Natural killer cell (primary cell): ENCODE results near the gene CLEC20A. TPM values are rescaled to one million over a fixed set of nuclear protein-coding genes. Genes with fewer than 3 reads are reported as not detected.

ENCODE experiments used
- ATAC-seq, 3 donors: fragments of 150-1000 bp in 2 of 3; fragments of 200-7000 bp in 1 of 3; cut with Tn5 transposase; 1 replicate in 1 of 3; 2 replicates in 2 of 3; pipeline ENCODE4 v1.10.0; 2021; ENCODE audit warnings: mild to moderate bottlenecking in 2 of 3, moderate library complexity in 2 of 3
- DNase-seq, 2 donors: peaks; one replicate each; pipeline versions ENCODE4 v3.0.0 to v3.0.0-alpha.2; 2013 to 2021; ENCODE audit warnings: mixed read lengths in 1 of 2
- H3K27ac ChIP-seq: one replicate; pipeline ENCODE4 v1.5.1; 2013; ENCODE audit warnings: mild to moderate bottlenecking, low read length
- H3K27me3 ChIP-seq: one replicate; pipeline ENCODE4 v1.6.1; 2013; ENCODE audit warnings: low read length; ENCODE audit not compliant: control insufficient read depth, insufficient read depth
- H3K36me3 ChIP-seq: one replicate; pipeline ENCODE4 v1.6.1; 2013; ENCODE audit warnings: low read length; ENCODE audit not compliant: control insufficient read depth, insufficient read depth
- H3K4me1 ChIP-seq: one replicate; pipeline ENCODE4 v1.6.1; 2013; ENCODE audit warnings: low read length; ENCODE audit not compliant: control insufficient read depth, insufficient read depth
- H3K4me3 ChIP-seq: one replicate; pipeline ENCODE4 v1.5.1; 2013; ENCODE audit warnings: low read length
- H3K9me3 ChIP-seq: one replicate; pipeline ENCODE4 v1.6.1; 2013; ENCODE audit warnings: low read length; ENCODE audit not compliant: control insufficient read depth, insufficient read depth
- H3K27ac Mint-ChIP-seq, 2 donors: one replicate each; pipeline ENCODE4 v1.8.0; 2022; ENCODE audit warnings: mild to moderate bottlenecking in 2 of 2, mixed read lengths in 2 of 2, moderate library complexity in 1 of 2
- H3K27me3 Mint-ChIP-seq, 2 donors: one replicate each; pipeline ENCODE4 v1.8.0; 2022; ENCODE audit warnings: low read depth in 2 of 2, mixed read lengths in 2 of 2
- H3K36me3 Mint-ChIP-seq: one replicate; pipeline ENCODE4 v1.8.0; 2022; ENCODE audit warnings: mixed read lengths
- H3K4me1 Mint-ChIP-seq, 2 donors: one replicate each; pipeline ENCODE4 v1.8.0; 2022; ENCODE audit warnings: mixed read lengths in 2 of 2
- H3K4me3 Mint-ChIP-seq: one replicate; pipeline ENCODE4 v1.8.0; 2022; ENCODE audit warnings: mild to moderate bottlenecking, moderate library complexity, mixed read lengths
- H3K9me3 Mint-ChIP-seq, 2 donors: one replicate each; pipeline ENCODE4 v1.8.0; 2022; ENCODE audit warnings: mixed read lengths in 2 of 2
- CTCF ChIP-seq: fragments of 200-600 bp; IDR thresholded peaks from one replicate; pipeline ENCODE4 v1.8.0; 2022; ENCODE audit warnings: antibody characterized with exemption
- WGBS: methylation state at CpG from one replicate; pipeline ENCODE4 v1.1.7; 2013; ENCODE audit warnings: missing lambda C conversion rate; ENCODE audit not compliant: insufficient coverage; 5-methylcytosine and 5-hydroxymethylcytosine counted together
- intact Hi-C: fragments of 100-400 bp; cut with micrococcal nuclease; formaldehyde crosslinking; loops from one replicate; pipeline ENCODE4 v1.14.2; 2022
- total RNA-seq, 4 donors: library from RNA; stranded (reverse); fragments of 120-200 nt in 1 of 4; gene quantifications; one replicate each; pipeline versions ENCODE4 v1.2.3 to v1.2.4, GENCODE V29; 2013 to 2022

The CLEC20A gene
- total RNA-seq, 3 donors from 2014 or later (not counting 1 experiment from before 2014, with no cell fraction given): not detected

GRCh38 chr1:178486100-178487069 lies 10.4 kb downstream of the CLEC20A start:
- no peaks in the 10 kb centered on the region for H3K9me3 Mint-ChIP-seq
- peaks cover 4% of the 10 kb centered on the region for H3K27me3 ChIP-seq
- no peak for TF ChIP-seq CTCF
- DNase-seq (no peak), ATAC-seq (peak in 1 of 3 donors; percentile 62)
- intact Hi-C loops: no loop called here
- H3K9me3 ChIP-seq: no peaks in the 10 kb centered on the region
- WGBS: 42% methylated on average over 54 of the region's 54 CpGs
- peaks cover 13% of the 10 kb centered on the region for H3K4me1 ChIP-seq
- H3K36me3 ChIP-seq: no peaks in the 10 kb centered on the region
- H3K4me3 ChIP-seq: peak overlapping the region; percentile 6
- peak overlapping the region; percentile 25 for H3K4me3 Mint-ChIP-seq
- peaks cover 8% of the 10 kb centered on the region in 2 donors for H3K27me3 Mint-ChIP-seq
- no peaks in the 10 kb centered on the region for H3K36me3 Mint-ChIP-seq
- no peak overlapping the region for H3K27ac Mint-ChIP-seq
- H3K4me1 Mint-ChIP-seq: peaks cover 0 to 4% of the 10 kb centered on the region in 2 donors
- H3K27ac ChIP-seq: peak overlapping the region; percentile 42

GRCh38 chr1:178485541-178485981 lies 11.2 kb downstream of the CLEC20A start:
- no peak for TF ChIP-seq CTCF
- Histone ChIP-seq H3K4me3 (no peak overlapping the region), H3K27ac (no peak overlapping the region), H3K36me3 (no peaks in the 10 kb centered on the region), H3K27me3 (peaks cover 4% of the 10 kb centered on the region), H3K9me3 (no peaks in the 10 kb centered on the region), H3K4me1 (peaks cover 13% of the 10 kb centered on the region)
- H3K4me3 Mint-ChIP-seq: no peak overlapping the region
- H3K36me3 Mint-ChIP-seq: no peaks in the 10 kb centered on the region
- intact Hi-C loops: no loop called here
- ATAC-seq (no peak), DNase-seq (no peak)
- 37% methylated on average over 3 of the region's 3 CpGs for WGBS
- peaks cover 0 to 4% of the 10 kb centered on the region in 2 donors for H3K4me1 Mint-ChIP-seq
- H3K27ac Mint-ChIP-seq: no peak overlapping the region
- H3K27me3 Mint-ChIP-seq: peaks cover 8% of the 10 kb centered on the region in 2 donors
- no peaks in the 10 kb centered on the region for H3K9me3 Mint-ChIP-seq

- intact Hi-C loops: no loop called here
- H3K9me3 Mint-ChIP-seq: no peaks in the 10 kb centered on the region
- ATAC-seq: no peak
- no peaks in the 10 kb centered on the region for H3K9me3 ChIP-seq
- peaks cover 0 to 4% of the 10 kb centered on the region in 2 donors for H3K4me1 Mint-ChIP-seq
- H3K4me3 ChIP-seq: no peak overlapping the region
- H3K27me3 Mint-ChIP-seq: peaks cover 8 to 10% of the 10 kb centered on the region in 2 donors
- H3K36me3 ChIP-seq: no peaks in the 10 kb centered on the region
- no peak for TF ChIP-seq CTCF
- peaks cover 4% of the 10 kb centered on the region for H3K27me3 ChIP-seq
- H3K4me3 Mint-ChIP-seq: no peak overlapping the region
- no peak overlapping the region for H3K27ac Mint-ChIP-seq
- 39% methylated on average over 3 of the region's 3 CpGs for WGBS
- H3K4me1 ChIP-seq: peaks cover 13% of the 10 kb centered on the region
- H3K36me3 Mint-ChIP-seq: no peaks in the 10 kb centered on the region
- H3K27ac ChIP-seq: no peak overlapping the region
- DNase-seq: no peak
These were observed 12.0 kb downstream of the CLEC20A start for GRCh38 chr1:178484698-178485225.
